BJ (cell line): ENCODE measurements around the gene CDA. TPM values are rescaled to one million over a fixed set of nuclear protein-coding genes. Genes with fewer than 3 reads are reported as not detected.

ENCODE experiments used
- CTCF ChIA-PET: fragments of 350-600 bp; formaldehyde crosslinking; extraction: SDS; loops from one replicate; lab custom pipeline; 2021; ENCODE audit warnings: antibody characterized with exemption, inconsistent platforms; lab: Yijun Ruan, JAX
- POLR2A ChIA-PET: fragments of 300-600 bp; sonication (Branson Sonifier 250); formaldehyde crosslinking; extraction: SDS; loops from one replicate; lab custom pipeline; 2021; ENCODE audit warnings: antibody characterized with exemption; lab: Charles Lee
- DNase-seq: peaks from one replicate; pipeline ENCODE4 v3.0.0-alpha.2; 2011; ENCODE audit warnings: low read depth
- H3K27me3 ChIP-seq: 2 replicates; pipeline ENCODE4 v1.6.0; 2011; ENCODE audit warnings: low read length; ENCODE audit not compliant: control insufficient read depth, insufficient read depth
- H3K36me3 ChIP-seq: 2 replicates; pipeline ENCODE4 v1.5.1; 2011; ENCODE audit warnings: low read length; ENCODE audit not compliant: control insufficient read depth, insufficient read depth
- H3K4me3 ChIP-seq: 2 replicates; pipeline ENCODE4 v1.5.1; 2011; ENCODE audit warnings: low read depth, mild to moderate bottlenecking, control low read depth, low read length
- polyA plus RNA-seq: library from polyadenylated mRNA; depleted of rRNA; stranded (reverse); fragments of >200 nt; gene quantifications from 2 replicates; pipeline ENCODE4 v1.2.3, GENCODE V29; 2011
- TF ChIP-seq, protein P1 (sequence below): IDR thresholded peaks from 2 replicates; pipeline ENCODE4 v1.5.1; 2011; ENCODE audit warnings: low read depth, mild to moderate bottlenecking, control low read depth, inconsistent platforms, low read length, moderate library complexity; ENCODE audit not compliant: insufficient read depth

Gene CDA
- polyA plus RNA-seq, 1 experiment, result 7.5 TPM

DNA sequence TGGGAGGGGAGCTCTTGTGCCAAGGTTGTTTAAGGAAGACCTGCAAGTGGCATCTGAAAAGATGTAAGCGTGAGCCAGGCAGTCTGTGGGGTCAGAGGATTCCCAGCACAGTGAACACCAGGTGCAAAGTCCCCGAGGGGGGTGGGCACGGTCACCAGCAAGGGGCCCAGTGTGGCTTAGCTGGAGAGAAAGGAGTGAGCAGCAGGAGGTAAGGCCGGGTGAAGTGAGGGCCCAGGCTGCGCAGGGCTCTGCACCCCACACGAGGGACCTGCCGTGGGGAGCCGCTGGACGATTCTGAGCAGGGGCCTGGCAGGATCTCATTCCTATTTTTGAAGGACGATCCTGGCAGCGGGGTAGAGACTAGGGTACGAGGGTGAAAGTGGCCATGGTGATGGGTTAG lies 68.1 kb downstream of the CDA start:
- H3K4me3 ChIP-seq, result no peak overlapping the region
- DNase-seq, result no peak
- ChIA-PET CTCF (no interaction called here), POLR2A (no interaction called here)
- TF ChIP-seq, protein P1, sequence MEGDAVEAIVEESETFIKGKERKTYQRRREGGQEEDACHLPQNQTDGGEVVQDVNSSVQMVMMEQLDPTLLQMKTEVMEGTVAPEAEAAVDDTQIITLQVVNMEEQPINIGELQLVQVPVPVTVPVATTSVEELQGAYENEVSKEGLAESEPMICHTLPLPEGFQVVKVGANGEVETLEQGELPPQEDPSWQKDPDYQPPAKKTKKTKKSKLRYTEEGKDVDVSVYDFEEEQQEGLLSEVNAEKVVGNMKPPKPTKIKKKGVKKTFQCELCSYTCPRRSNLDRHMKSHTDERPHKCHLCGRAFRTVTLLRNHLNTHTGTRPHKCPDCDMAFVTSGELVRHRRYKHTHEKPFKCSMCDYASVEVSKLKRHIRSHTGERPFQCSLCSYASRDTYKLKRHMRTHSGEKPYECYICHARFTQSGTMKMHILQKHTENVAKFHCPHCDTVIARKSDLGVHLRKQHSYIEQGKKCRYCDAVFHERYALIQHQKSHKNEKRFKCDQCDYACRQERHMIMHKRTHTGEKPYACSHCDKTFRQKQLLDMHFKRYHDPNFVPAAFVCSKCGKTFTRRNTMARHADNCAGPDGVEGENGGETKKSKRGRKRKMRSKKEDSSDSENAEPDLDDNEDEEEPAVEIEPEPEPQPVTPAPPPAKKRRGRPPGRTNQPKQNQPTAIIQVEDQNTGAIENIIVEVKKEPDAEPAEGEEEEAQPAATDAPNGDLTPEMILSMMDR, result no peak
- no peaks in the 10 kb centered on the region for H3K27me3 ChIP-seq
- H3K36me3 ChIP-seq, result peaks cover 20% of the 10 kb centered on the region

DNA sequence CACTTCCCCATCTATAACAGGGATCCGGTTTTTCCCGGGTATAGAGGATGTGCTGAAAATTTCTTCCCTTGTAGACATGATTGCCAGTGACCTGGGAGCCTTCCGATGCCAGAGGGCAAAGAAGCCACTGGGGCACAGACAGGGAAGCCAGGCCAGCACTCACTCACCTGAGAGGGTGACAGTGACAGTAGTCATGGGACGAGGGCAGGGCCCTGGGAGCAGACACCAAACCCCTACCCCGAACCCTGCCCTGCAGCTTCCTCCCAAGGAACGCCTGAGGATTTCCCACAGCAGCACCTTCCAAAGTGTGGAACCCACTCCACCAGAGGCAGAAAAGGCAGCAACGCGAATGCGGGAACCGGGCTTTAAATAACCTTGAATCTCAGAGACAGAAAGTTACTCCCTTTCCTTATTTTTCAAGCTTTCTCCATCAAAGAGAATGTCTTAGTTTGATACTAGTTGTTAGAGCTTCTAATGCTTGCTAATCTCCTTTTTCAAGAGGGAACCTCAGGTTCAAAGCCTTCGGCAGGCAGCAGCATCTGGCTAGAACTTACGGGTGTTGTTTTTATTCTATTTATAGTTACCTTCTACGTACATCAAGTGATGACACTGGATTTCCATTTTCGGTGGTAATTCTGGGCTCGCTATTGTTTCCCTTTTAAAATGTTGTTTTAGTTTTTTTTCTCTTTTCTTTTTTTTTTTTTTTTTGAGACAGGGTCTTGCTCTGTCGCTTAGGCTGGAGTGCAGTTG lies 69.4 kb downstream of the CDA start:
- DNase-seq, result no peak
- POLR2A ChIA-PET, result no interaction called here
- H3K36me3 ChIP-seq, result peaks cover 16% of the 10 kb centered on the region
- H3K4me3 ChIP-seq, result no peak overlapping the region
- H3K27me3 ChIP-seq, result no peaks in the 10 kb centered on the region
- TF ChIP-seq, protein P1, result no peak
- CTCF ChIA-PET, result no interaction called here

DNA sequence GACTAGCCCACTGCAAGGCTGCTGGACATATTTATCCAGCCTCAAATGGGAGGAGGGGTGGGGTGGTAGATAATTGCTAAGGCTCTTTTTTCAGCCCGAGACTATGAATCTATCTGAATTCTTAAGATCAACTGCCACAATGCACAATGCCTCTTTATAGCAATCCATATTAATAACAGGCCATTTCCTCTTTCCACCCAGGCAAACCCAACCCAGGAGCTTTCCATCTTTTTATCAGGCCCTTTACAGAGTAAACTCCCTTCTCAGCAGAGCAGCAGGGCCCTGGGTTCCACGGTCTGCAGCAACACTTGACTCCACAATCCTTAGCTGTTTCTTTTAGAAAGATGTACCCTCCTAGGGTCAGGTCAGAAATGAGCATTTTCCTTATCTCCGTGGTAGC lies 71.5 kb downstream of the CDA start:
- POLR2A ChIA-PET, result no interaction called here
- no peak for DNase-seq

DNA sequence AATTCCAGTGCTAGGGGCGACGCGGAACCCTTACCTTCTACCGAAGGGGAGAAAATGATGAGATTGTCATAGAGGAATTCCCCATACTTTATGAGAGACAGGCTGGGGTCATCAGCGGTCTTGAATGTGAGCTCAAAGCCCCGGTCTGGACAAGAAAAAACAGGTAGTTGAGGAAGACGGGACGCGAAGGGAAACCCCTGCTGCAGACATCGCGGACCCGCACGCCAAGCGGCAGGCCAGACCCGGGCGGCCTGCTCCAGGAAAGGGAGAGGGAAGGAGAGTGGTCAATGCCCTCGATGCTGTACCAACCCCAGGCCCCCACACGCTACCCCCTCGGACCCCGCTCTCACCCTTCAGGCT lies 71.9 kb downstream of the CDA start:
- DNase-seq, result no peak
- ChIA-PET CTCF (interaction anchor here (1.1 to 1.8 kb wide), 6 partner anchors 10 to 135 kb away, joined by 3 to 9 read pairs (median 3); no protein-coding TSS in a partner anchor), POLR2A (no interaction called here)
- TF ChIP-seq, protein P1, result no peak
- H3K4me3 ChIP-seq, result peak overlapping the region; percentile 91
- H3K36me3 ChIP-seq, result peaks cover 8% of the 10 kb centered on the region
- no peaks in the 10 kb centered on the region for H3K27me3 ChIP-seq

More for the DNA sequence above, 71.5 kb downstream of the CDA start:
- Histone ChIP-seq H3K27me3 (no peaks in the 10 kb centered on the region), H3K4me3 (peak overlapping the region; percentile 91), H3K36me3 (peaks cover 9% of the 10 kb centered on the region)
- TF ChIP-seq, protein P1, result no peak
- CTCF ChIA-PET, result interaction anchor here (1.1 to 1.8 kb wide), 5 partner anchors 9 to 135 kb away, joined by 3 to 9 read pairs (median 3); no protein-coding TSS in a partner anchor

DNA sequence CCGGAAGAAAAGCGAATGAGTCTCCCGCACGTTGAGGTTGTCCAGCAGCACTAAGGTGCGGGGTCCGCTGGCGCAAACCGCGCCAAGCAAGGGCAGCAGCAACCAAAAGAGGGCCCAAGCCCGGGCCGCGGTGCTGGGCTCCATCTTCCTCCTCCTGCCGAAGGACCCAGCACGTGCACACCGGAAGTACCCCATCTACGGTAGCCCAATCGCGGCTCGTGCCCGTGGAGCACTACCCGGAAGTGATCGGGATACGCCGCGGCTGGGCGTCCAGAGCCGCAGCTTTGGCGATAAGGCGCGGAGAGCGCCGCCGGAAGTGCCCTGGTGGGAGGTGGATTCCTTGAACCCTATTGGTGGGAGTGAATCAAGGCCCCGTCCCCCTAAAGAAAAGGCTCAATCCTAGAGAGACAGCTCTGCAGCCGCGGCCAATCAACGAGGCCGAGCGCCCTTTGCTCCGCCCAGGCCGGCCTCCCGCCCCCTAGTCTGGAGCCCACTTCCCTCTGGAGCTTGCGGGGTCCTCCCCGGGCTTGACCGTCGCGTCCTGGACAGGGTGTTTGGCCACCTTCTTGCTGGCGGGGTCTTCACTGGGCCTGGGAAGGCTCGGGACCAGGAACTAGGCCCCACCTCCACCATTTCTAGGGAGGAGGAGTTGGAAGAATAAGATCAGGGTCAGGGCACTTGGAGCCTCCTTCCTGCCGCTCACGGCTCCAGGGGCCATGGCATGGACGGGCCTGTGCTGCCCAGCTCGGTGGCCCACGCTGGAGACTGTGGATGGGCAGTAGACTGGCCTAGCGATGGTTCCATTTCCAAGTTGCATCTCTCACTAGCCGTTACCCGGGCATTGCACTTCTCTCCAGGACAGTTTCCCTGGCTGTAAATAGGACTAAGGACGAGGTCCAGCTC lies 72.6 kb downstream of the CDA start, which contains the start of gene DDOST:
TSS of gene DDOST (minus strand) at position 163 of the 903 bp plus-strand sequence. CDS start at position 144, 19 bp downstream.
- CTCF ChIA-PET, result interaction anchor here (0.7 to 1.8 kb wide), 5 partner anchors 19 to 854 kb away, joined by 3 to 9 read pairs (median 3); no protein-coding TSS in a partner anchor
- POLR2A ChIA-PET, result no interaction called here
- TF ChIP-seq, protein P1, result peak; percentile 71

More for the DNA sequence above, 72.6 kb downstream of the CDA start, which contains the start of gene DDOST:
- DNase-seq, result peak; percentile 92
- Histone ChIP-seq H3K36me3 (peaks cover 8% of the 10 kb centered on the region), H3K4me3 (peak within 1 kb of the TSS; percentile 91), H3K27me3 (no peaks in the 10 kb centered on the region)
